GM21717 (cell line): ENCODE results near the gene ITGB2.

Experiments used
- ATAC-seq: cut with Tn5 transposase; IDR thresholded peaks from one replicate; pipeline ENCODE4 v1.9.1; 2021; ENCODE audit warnings: mild to moderate bottlenecking, moderate library complexity; ENCODE audit not compliant: unreplicated experiment

Gene ITGB2

GRCh38 chr21:44850905-44851657 lies 69.6 kb downstream of the ITGB2 start:
- ATAC-seq, result no peak

- ATAC-seq, result no peak
Observed at GRCh38 chr21:44850208-44850800, 70.4 kb downstream of the ITGB2 start.

- ATAC-seq, result no peak
Observed at GRCh38 chr21:44849616-44850130, 71.0 kb downstream of the ITGB2 start.

- ATAC-seq, result no peak
Observed at GRCh38 chr21:44848821-44849521, 71.7 kb downstream of the ITGB2 start.

- no peak for ATAC-seq
Observed at GRCh38 chr21:44847261-44848056, 73.2 kb downstream of the ITGB2 start.

- ATAC-seq, result no peak
Observed at GRCh38 chr21:44846485-44847260, 74.0 kb downstream of the ITGB2 start.

GRCh38 chr21:44846224-44846484 lies 74.5 kb downstream of the ITGB2 start:
- ATAC-seq, result no peak

- ATAC-seq, result no peak
Observed at GRCh38 chr21:44845418-44846223, 75.1 kb downstream of the ITGB2 start.

- no peak for ATAC-seq
Observed at GRCh38 chr21:44844256-44844655, 76.4 kb downstream of the ITGB2 start.

GRCh38 chr21:44842721-44843445 lies 77.8 kb downstream of the ITGB2 start:
- ATAC-seq, result no peak

GRCh38 chr21:44842087-44842486 lies 78.6 kb downstream of the ITGB2 start:
- ATAC-seq, result no peak

GRCh38 chr21:44840771-44841170 lies 79.9 kb downstream of the ITGB2 start:
- no peak for ATAC-seq

- ATAC-seq, result no peak
Observed at GRCh38 chr21:44838951-44839350, 81.7 kb downstream of the ITGB2 start.

- ATAC-seq, result no peak
Observed at GRCh38 chr21:44838039-44838895, 82.4 kb downstream of the ITGB2 start.

- ATAC-seq, result no peak
Observed at GRCh38 chr21:44837537-44837936, 83.2 kb downstream of the ITGB2 start.

- no peak for ATAC-seq
Observed at GRCh38 chr21:44836666-44837471, 83.8 kb downstream of the ITGB2 start.

GRCh38 chr21:44836349-44836665 lies 84.4 kb downstream of the ITGB2 start:
- ATAC-seq, result no peak
